Measurements from ENCODE around the gene SLC2A9.
"Not testable (repeated sequence)": the region's sequence is repeated elsewhere in the genome, so short reads cannot be mapped to it uniquely, and the experiment has no call there.

SLC2A9 gene

GRCh38 chr4:9833421-9833820 is 187.9 kb downstream of the SLC2A9 start:
- no peak for DNase-seq (ENCODE audit: low read depth in 2 of 2, low spot score in 1 of 2)

- DNase-seq (ENCODE audit: low read depth in 2 of 2, low spot score in 1 of 2): no peak
Measured at GRCh38 chr4:9832640-9833039, 188.7 kb downstream of the SLC2A9 start.

GRCh38 chr4:9826551-9826950 is 194.7 kb downstream of the SLC2A9 start:
- no peak for DNase-seq (ENCODE audit: low read depth in 2 of 2, low spot score in 1 of 2)

- DNase-seq (ENCODE audit: low read depth in 2 of 2, low spot score in 1 of 2): no peak
Measured at GRCh38 chr4:9825049-9825448, 196.2 kb downstream of the SLC2A9 start.

DNA sequence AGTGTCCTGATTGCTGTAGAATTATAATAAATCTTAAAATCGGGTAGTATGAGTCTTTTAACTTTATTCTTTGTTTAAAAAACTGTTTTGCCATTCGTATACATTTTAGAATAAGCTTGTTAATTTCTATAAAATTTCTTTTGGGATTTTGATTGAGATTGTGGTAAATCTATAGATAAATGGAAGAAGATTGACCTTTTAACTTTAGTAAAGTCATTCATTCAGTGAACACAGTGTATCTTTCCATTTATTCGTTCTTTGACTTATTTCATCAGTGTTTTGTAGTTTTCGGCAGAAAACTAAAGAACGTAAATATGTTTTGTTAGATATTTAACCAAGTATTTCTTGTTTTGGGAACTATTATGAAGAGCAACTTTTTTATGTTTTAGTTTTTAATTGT is 201.0 kb downstream of the SLC2A9 start:
- DNase-seq (ENCODE audit: low read depth in 2 of 2, low spot score in 1 of 2): no peak

GRCh38 chr4:9816285-9816684 is 205.0 kb downstream of the SLC2A9 start:
- DNase-seq (ENCODE audit: low read depth in 2 of 2, low spot score in 1 of 2): no peak

- no peak for DNase-seq (ENCODE audit: low read depth in 2 of 2, low spot score in 1 of 2)
Measured at GRCh38 chr4:9812501-9813340, 208.6 kb downstream of the SLC2A9 start.

DNA sequence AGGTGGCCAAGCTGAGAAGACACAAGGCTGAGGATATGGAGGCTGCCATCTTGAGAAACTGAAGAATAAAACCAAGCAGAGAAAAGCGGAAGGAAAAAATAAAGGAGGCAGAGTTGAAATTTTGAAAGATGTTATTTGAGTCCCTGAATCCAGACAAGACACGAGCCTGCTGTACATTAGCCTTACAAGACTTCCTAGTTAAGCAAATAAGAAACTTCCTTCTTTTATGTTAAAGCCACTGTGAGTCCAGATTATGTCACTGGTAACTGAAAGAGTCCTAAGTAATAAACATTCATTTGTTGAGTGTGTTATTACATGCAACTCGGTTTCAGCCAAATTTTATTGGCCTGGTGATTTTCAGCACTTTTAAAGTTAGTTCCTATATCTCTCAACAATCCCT is 209.5 kb downstream of the SLC2A9 start:
- DNase-seq (ENCODE audit: low read depth in 2 of 2, low spot score in 1 of 2): no peak

GRCh38 chr4:9808077-9808476 is 213.2 kb downstream of the SLC2A9 start:
- DNase-seq (ENCODE audit: low read depth in 2 of 2, low spot score in 1 of 2): no peak

DNA sequence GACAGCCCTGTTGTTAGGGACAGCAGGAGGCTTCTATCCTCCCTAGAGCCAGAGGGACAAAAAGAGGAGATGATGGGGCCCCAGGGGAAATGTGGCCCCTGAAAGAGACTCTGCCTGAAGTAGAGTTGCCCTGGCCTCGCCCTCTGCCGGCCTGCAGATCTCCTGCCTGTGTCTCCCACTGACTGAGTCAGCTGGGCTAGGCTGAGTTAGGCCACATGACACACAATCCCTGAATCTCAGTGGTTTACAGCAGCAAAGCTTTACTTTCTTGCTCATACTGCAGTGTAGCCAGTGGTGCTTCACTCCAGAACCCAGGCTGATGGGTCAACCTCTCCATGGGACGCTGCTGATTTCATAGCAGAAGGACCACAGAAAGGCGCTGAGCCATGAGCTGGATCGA is 216.4 kb downstream of the SLC2A9 start:
- DNase-seq (ENCODE audit: low read depth in 2 of 2, low spot score in 1 of 2): no peak

DNA sequence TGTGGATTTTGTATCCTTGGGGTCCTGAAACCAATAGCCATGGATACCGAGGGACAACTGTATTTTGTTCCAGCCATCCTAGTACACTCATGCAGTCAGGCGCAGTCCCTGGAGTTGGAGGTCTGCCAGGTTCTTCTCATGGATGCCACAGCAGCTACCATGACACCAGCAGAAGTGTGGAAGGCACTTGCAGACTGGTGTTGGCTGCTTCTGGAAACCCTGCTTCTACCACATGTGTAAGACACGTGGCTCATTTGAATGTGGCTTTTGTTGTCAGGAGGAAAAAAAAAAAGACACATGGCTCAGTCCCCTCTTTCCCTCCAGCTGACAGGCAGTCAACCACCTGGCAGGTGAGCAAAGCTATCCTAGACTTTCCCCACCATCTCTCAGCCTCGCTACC is 220.4 kb downstream of the SLC2A9 start:
- no peak for DNase-seq (ENCODE audit: low read depth in 2 of 2, low spot score in 1 of 2)

DNA sequence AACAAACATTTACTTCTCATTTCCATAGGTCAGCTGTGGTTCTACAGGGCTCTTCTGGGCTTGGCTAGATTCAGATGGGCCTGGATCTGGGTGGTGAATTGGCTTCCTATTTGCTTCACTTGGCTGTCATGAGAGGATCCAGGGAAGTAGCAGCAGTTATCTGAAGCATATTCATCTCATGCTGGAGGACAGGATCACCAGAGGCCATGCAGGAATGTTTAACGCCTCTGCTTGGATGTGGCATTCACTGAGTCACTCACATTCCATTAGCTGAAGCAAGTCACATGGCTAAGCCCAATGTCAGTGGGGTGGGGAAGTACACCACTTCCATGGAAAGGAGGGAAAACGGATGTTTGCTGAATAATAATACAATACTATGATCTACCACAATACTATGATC is 224.7 kb downstream of the SLC2A9 start:
- DNase-seq (ENCODE audit: low read depth in 2 of 2, low spot score in 1 of 2): not testable (repeated sequence)

- DNase-seq (ENCODE audit: low read depth in 2 of 2, low spot score in 1 of 2): no peak
Measured at GRCh38 chr4:9792381-9792780, 228.9 kb downstream of the SLC2A9 start.

GRCh38 chr4:9785891-9786290 is 235.4 kb downstream of the SLC2A9 start:
- not testable (repeated sequence) for DNase-seq (ENCODE audit: low read depth in 2 of 2, low spot score in 1 of 2)

DNA sequence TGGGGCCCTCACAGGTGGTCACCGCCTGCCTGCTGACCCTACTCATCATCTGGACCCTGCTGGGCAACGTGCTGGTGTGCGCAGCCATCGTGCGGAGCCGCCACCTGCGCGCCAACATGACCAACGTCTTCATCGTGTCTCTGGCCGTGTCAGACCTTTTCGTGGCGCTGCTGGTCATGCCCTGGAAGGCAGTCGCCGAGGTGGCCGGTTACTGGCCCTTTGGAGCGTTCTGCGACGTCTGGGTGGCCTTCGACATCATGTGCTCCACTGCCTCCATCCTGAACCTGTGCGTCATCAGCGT is 239.2 kb downstream of the SLC2A9 start:
- no peak for DNase-seq (ENCODE audit: low read depth in 2 of 2, low spot score in 1 of 2)

DNA sequence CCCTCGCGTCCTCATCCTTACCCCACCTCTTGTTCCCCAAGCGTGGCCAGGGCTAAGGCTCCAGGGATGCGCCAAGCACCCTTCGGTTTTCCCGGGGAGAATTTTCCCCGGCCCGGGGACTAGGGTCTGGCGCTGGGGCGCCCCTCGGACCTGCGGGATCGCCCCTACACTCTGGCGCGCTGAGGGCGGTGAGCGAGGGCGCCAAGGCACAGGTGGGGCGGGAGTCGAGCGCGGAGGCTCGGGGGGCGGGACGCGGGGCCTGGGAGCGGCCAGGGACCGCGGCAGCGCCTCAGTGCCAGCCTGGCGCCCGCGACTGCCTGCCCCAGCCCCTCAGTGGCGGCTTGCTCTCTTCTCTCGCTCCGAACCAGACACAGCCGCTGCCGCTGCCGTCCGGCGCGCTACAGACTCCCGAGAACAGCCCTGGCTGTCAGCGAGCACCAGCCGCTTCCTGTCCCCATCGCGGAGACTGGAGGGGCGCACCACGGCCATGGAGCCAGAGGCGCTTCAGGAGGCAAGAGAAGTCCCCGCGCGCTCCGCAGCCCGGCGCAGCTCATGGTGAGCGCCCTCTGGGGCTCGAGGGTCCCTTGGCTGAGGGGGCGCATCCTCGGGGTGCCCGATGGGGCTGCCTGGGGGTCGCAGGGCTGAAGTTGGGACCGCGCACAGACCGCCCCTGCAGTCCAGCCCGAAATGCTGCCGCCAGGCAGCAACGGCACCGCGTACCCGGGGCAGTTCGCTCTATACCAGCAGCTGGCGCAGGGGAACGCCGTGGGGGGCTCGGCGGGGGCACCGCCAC is 239.8 kb downstream of the SLC2A9 start, which contains the start of gene DRD5:
DRD5 (plus strand) TSS at position 292 of the 793 bp plus-strand sequence; CDS start at position 688, 396 bp downstream.
- no peak for DNase-seq (ENCODE audit: low read depth in 2 of 2, low spot score in 1 of 2)
